HG02852 (cell line): ENCODE results near the gene SLC6A1.

Source experiments
- ATAC-seq: cut with Tn5 transposase; IDR thresholded peaks from one replicate; pipeline ENCODE4 v1.9.1; 2021; ENCODE audit warnings: mild to moderate bottlenecking, moderate library complexity; ENCODE audit not compliant: unreplicated experiment

Gene SLC6A1

DNA sequence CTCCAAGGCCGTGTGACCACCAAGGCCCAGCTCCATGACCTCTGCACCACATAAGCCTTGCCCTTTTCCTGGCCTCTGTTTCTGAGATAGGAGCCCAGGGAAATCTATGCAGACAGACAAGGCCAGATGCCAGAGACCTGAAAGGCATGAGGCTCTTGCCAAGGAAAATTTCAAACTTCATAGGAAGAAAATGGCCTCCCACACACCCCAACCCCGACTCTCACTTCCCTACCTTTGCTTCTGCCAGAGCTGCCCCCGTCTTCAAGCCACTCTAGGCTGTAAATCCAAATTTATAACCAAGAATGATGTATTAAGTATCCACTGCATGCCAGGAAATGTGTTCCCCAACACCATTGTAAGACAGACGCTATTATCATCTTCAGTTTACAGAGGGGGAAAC is 96.3 kb downstream of the SLC6A1 start:
- ATAC-seq: no peak
